Left lung (tissue), 10 donors: Measurements from ENCODE around the gene ATP2A1. TPM values are rescaled to one million over a fixed set of nuclear protein-coding genes. Genes with fewer than 3 reads are reported as not detected.

Experiments used
- ATAC-seq: fragments of 200-7000 bp; cut with Tn5 transposase; one replicate; pipeline ENCODE4 v1.9.1; 2020; ENCODE audit warnings: moderate library complexity
- DNase-seq, 4 donors: peaks; one replicate each; pipeline ENCODE4 v3.0.0-alpha.2; 2013 to 2020
- H3K27ac ChIP-seq, 2 donors: fragments of 200-600 bp; sonication (generic) in 1 of 2; one replicate each; pipeline versions ENCODE4 v1.5.0 to v1.8.0; 2020 to 2021
- H3K27me3 ChIP-seq, 2 donors: fragments of 200-600 bp; sonication (generic) in 1 of 2; one replicate each; pipeline versions ENCODE4 v1.5.0 to v1.8.0; 2020 to 2021
- H3K36me3 ChIP-seq, 2 donors: fragments of 200-600 bp; sonication (generic) in 1 of 2; one replicate each; pipeline versions ENCODE4 v1.5.0 to v1.8.0; 2020 to 2021
- H3K4me1 ChIP-seq, 2 donors: fragments of 200-600 bp; one replicate each; pipeline ENCODE4 v1.8.0; 2021
- H3K4me3 ChIP-seq, 2 donors: fragments of 200-600 bp; sonication (generic) in 1 of 2; one replicate each; pipeline versions ENCODE4 v1.5.0 to v1.8.0; 2020 to 2021; ENCODE audit warnings: mild to moderate bottlenecking in 1 of 2
- H3K9me3 ChIP-seq, 2 donors: fragments of 200-600 bp; sonication (generic) in 1 of 2; one replicate each; pipeline versions ENCODE4 v1.5.0 to v1.8.0; 2020 to 2021
- intact Hi-C, 2 donors: fragments of 100-400 bp; cut with DNase I; formaldehyde crosslinking; loops; one replicate each; pipeline versions ENCODE4 v1.11.2 to v1.14.2; 2022
- polyA plus RNA-seq, 6 donors: library from polyadenylated mRNA; unstranded; fragments of 120-200 nt; gene quantifications; one replicate each; pipeline ENCODE4 v1.2.1, GENCODE V29; 2013; ENCODE audit not compliant: insufficient read length in 6 of 6
- total RNA-seq, 2 donors: library from RNA; stranded (reverse); fragmentation: NEBNext Ultra II Directional; extraction: Animal tissue kit (Norgen Biotek cat#: 25700); gene quantifications; one replicate each; pipeline ENCODE4 v1.2.1, GENCODE V29; 2021
- TF ChIP-seq, protein P1 (sequence below), 2 donors: fragments of 200-600 bp; sonication (generic) in 1 of 2; IDR thresholded peaks; one replicate each; pipeline versions ENCODE4 v1.5.0 to v1.8.0; 2021; ENCODE audit warnings: antibody characterized with exemption in 2 of 2
- donor health status: DM: no; HTN: yes; CAD: no.
- donor health status: DM: no; HTN: no; CAD: no.

The ATP2A1 gene
- total and polyA plus RNA-seq, 8 donors = 0.38 to 3.1 (median 2.5) TPM

DNA sequence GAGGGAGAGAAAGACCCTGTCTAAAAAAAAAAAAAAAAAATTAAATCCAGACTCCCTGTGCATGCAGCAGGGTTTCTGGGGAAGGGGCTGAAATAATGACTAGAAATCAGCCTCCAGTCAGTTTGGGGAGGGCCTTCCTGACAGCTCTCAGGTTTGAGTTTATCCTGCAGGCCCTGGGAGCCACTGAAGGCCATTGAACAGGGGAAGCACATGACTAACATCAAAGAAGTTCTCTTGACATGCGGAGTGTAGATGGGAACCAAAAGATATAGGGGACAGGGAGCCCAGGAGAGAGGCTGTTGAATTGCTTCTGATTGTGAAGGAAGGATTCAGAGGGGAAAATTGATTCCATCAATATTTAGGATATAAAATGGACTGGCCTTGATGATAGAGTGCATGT lies 49.5 kb downstream of the ATP2A1 start:
- intact Hi-C loops = no loop called here
- H3K4me3 ChIP-seq = no peak overlapping the region
- DNase-seq (no peak), ATAC-seq (no peak)
- H3K4me1 ChIP-seq = peaks cover 0 to 11% of the 10 kb centered on the region in 2 donors
- no peak overlapping the region for H3K27ac ChIP-seq
- TF ChIP-seq, protein P1, sequence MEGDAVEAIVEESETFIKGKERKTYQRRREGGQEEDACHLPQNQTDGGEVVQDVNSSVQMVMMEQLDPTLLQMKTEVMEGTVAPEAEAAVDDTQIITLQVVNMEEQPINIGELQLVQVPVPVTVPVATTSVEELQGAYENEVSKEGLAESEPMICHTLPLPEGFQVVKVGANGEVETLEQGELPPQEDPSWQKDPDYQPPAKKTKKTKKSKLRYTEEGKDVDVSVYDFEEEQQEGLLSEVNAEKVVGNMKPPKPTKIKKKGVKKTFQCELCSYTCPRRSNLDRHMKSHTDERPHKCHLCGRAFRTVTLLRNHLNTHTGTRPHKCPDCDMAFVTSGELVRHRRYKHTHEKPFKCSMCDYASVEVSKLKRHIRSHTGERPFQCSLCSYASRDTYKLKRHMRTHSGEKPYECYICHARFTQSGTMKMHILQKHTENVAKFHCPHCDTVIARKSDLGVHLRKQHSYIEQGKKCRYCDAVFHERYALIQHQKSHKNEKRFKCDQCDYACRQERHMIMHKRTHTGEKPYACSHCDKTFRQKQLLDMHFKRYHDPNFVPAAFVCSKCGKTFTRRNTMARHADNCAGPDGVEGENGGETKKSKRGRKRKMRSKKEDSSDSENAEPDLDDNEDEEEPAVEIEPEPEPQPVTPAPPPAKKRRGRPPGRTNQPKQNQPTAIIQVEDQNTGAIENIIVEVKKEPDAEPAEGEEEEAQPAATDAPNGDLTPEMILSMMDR (IDR thresholded peaks at IDR 0.05) = no peak
- H3K36me3 ChIP-seq = no peaks in the 10 kb centered on the region
- H3K27me3 ChIP-seq = no peaks in the 10 kb centered on the region
- no peaks in the 10 kb centered on the region for H3K9me3 ChIP-seq

DNA sequence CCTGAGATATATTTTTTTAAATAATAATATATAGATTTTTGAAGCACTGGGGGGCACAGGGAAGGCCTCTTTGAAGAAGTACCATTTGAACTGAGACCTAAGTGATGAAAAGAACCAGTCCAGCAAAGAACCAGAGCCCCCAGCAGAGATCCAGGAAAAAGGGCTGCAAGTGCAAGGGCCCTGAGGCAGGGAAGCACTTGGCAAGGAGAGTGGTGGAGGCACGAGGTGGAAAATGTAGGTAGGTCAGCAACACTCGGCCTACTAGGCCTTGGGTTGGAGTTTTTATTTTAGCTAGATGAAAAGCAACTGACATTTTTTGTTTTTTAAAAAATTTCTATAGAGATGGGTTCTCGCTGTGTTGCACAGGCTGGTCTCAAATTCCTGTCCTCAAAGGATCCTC lies 51.9 kb downstream of the ATP2A1 start:
- H3K27me3 ChIP-seq = no peaks in the 10 kb centered on the region
- no peaks in the 10 kb centered on the region for H3K9me3 ChIP-seq
- TF ChIP-seq, protein P1 (IDR thresholded peaks at IDR 0.05) = no peak
- no peaks in the 10 kb centered on the region for H3K36me3 ChIP-seq
- intact Hi-C loops = loop anchor here in 1 of 2 donors (10.0 kb wide), 1 partner anchor 105 kb away; the partner anchor contains the start of gene ATXN2L
- DNase-seq (no peak), ATAC-seq (no peak)
- H3K4me1 ChIP-seq = peaks cover 0 to 3% of the 10 kb centered on the region in 2 donors
- no peak overlapping the region for H3K27ac ChIP-seq
- no peak overlapping the region for H3K4me3 ChIP-seq

DNA sequence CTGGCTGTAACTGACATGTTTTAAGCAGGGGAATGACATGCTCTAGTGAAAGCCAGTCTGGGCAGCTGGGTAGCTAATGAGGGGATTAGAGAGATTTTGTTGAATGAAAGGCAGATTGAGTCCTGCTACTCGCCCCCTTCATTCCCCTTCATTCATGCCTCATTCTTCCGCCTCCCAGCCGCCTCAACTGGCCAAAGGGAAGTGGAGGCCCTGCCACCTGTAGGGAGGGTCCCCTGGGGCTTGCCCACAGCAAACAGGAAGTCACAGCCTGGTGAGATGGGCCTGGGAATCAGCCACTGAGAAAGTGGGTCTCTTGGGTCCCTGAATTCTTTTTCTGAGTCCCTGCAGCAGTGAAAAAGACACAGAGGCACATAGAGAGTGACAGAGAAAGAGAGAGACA lies 52.4 kb downstream of the ATP2A1 start:
- Histone ChIP-seq H3K4me3 (no peak overlapping the region), H3K27me3 (no peaks in the 10 kb centered on the region), H3K27ac (no peak overlapping the region), H3K36me3 (no peaks in the 10 kb centered on the region), H3K4me1 (peaks cover 0 to 3% of the 10 kb centered on the region in 2 donors), H3K9me3 (no peaks in the 10 kb centered on the region)
- intact Hi-C loops = loop anchor here in 1 of 2 donors (10.0 kb wide), 1 partner anchor 106 kb away; the partner anchor contains the start of gene ATXN2L
- TF ChIP-seq, protein P1 (IDR thresholded peaks at IDR 0.05) = no peak
- DNase-seq = no peak
- no peak for ATAC-seq

DNA sequence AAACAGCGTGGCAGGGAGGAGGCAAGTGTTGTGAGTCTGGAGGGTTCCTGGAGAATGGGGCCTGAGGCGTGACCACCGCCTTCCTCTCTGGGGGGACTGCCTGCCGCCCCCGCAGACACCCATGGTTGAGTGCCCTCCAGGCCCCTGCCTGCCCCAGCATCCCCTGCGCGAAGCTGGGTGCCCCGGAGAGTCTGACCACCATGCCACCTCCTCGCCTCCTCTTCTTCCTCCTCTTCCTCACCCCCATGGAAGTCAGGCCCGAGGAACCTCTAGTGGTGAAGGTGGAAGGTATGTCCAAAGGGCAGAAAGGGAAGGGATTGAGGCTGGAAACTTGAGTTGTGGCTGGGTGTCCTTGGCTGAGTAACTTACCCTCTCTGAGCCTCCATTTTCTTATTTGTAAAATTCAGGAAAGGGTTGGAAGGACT lies 53.5 kb downstream of the ATP2A1 start, which contains the start of gene CD19:
CD19 (plus strand) TSS at position 171 of the 425 bp plus-strand sequence; CDS start at position 201, 30 bp downstream.
- DNase-seq (no peak), ATAC-seq (no peak)
- Histone ChIP-seq H3K4me1 (peaks cover 0 to 10% of the 10 kb centered on the region in 2 donors), H3K27me3 (no peaks in the 10 kb centered on the region), H3K36me3 (no peaks in the 10 kb centered on the region), H3K4me3 (no peak within 1 kb of the TSS), H3K27ac (no peak within 1 kb of the TSS), H3K9me3 (no peaks in the 10 kb centered on the region)
- TF ChIP-seq, protein P1 (IDR thresholded peaks at IDR 0.05) = no peak
- intact Hi-C loops = loop anchor here in 1 of 2 donors (10.0 kb wide), 1 partner anchor 107 kb away; the partner anchor contains the start of gene ATXN2L

DNA sequence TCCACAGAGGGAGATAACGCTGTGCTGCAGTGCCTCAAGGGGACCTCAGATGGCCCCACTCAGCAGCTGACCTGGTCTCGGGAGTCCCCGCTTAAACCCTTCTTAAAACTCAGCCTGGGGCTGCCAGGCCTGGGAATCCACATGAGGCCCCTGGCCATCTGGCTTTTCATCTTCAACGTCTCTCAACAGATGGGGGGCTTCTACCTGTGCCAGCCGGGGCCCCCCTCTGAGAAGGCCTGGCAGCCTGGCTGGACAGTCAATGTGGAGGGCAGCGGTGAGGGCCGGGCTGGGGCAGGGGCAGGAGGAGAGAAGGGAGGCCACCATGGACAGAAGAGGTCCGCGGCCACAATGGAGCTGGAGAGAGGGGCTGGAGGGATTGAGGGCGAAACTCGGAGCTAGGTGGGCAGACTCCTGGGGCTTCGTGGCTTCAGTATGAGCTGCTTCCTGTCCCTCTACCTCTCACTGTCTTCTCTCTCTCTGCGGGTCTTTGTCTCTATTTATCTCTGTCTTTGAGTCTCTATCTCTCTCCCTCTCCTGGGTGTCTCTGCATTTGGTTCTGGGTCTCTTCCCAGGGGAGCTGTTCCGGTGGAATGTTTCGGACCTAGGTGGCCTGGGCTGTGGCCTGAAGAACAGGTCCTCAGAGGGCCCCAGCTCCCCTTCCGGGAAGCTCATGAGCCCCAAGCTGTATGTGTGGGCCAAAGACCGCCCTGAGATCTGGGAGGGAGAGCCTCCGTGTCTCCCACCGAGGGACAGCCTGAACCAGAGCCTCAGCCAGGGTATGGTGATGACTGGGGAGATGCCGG lies 54.3 kb downstream of the ATP2A1 start:
- Histone ChIP-seq H3K27me3 (no peaks in the 10 kb centered on the region), H3K4me3 (no peak overlapping the region), H3K4me1 (peaks cover 0 to 13% of the 10 kb centered on the region in 2 donors), H3K27ac (no peak overlapping the region), H3K36me3 (no peaks in the 10 kb centered on the region), H3K9me3 (no peaks in the 10 kb centered on the region)
- DNase-seq (no peak), ATAC-seq (no peak)
- intact Hi-C loops = loop anchor here in 1 of 2 donors (10.0 kb wide), 1 partner anchor 108 kb away; the partner anchor contains the start of gene ATXN2L
- TF ChIP-seq, protein P1 (IDR thresholded peaks at IDR 0.05) = no peak
